Fibroblast of skin of abdomen (primary cell): ENCODE measurements around the gene FGD3.

Source experiments
- DNase-seq: peaks from one replicate; pipeline ENCODE4 v3.0.0-alpha.2; 2013

The FGD3 gene

DNA sequence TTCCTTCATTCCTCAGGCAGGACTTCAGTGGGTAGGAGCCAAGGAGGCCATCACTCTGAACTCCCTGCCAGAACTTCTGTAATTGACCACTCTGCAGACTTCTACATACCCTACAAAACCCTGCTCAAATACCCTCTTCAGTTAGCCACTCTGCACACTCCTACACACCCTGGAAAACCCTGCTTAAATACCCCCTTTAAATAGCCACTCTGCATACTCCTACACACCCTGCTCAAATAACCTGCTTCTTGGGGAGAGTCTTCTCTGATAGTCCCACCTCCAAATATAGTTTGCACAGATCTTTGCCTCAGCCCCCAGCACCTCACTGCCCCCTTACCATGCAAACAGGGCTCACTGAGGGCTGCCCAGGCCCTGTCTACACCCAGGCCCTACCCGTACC, 130.0 kb downstream of the FGD3 start:
- no peak for DNase-seq

DNA sequence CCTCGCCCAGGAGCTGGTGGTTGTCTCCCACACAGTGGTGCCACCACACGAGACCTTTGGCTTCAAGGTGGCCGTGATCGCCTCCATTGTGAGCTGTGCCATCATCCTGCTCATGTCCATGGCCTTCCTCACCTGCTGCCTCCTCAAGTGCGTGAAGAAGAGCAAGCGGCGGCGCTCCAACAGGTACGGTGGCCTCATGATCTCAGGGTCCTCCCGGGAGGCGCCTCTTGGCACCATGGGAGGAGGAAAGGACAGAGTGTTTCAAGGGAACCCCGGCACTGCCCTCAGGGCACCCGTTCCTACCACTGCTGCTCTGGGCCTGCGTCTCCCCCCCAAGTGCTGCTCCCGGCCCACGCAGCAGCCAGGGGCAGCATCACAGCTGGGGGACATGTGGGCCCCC, 130.5 kb downstream of the FGD3 start:
- no peak for DNase-seq

DNA sequence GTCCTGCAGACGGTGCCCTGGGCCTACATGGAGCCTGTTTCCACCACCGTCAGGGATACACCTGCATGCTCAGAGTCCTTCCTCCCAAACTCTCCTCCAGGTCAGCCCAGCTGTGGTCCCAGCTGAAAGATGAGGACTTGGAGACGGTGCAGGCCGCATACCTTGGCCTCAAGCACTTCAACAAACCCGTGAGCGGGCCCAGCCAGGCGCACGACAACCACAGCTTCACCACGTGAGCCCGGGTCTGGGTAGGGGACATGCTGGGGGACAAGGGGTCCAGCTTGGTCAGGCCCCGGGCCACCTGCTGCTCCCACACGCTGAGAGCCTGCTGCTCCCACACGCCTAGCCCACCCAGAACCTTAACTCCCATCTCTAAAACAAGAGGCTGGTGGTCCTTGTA, 132.0 kb downstream of the FGD3 start:
- DNase-seq = no peak

DNA sequence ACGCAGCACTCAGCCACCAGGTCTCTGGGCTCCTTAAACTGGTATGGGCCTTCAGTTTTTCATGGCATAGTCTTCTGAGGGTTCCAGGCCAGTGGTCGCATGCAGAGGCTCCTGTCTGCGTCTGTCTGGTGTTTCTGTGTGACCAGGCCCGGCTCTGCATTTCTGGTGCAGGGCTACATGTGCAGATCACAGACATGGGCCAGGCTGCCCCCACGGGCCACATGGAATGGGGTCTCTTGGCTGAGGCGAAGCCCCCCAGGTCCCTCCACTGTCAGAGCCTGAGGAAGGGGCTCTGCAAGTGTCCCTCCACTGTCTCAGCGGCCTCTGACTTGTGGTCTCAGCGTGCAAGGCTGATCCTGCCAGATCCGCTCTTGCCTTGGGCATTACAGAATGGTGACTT, 133.1 kb downstream of the FGD3 start:
- DNase-seq = no peak

DNA sequence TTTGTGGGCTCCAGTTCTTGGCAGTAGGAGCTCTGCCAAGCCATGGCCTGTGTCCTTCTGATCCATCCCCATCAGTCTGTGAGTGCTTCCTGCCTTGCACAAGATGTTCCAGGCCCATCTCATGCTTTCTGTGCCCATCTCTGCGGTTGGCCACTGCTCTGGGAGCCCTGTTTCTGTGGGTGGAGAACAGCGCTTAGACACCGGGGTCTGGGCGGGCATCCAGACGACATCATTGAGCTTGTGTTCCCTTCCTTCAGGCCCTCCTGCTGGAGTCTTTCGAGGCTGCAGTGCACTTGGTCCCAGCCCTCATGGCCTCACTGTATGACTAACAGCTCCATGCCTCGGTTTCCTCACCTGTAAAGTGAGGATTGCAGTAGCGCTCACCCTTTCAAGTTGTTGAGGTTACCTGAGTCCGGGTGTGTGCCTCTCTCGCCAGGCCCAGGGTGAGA, 133.8 kb downstream of the FGD3 start:
- no peak for DNase-seq

DNA sequence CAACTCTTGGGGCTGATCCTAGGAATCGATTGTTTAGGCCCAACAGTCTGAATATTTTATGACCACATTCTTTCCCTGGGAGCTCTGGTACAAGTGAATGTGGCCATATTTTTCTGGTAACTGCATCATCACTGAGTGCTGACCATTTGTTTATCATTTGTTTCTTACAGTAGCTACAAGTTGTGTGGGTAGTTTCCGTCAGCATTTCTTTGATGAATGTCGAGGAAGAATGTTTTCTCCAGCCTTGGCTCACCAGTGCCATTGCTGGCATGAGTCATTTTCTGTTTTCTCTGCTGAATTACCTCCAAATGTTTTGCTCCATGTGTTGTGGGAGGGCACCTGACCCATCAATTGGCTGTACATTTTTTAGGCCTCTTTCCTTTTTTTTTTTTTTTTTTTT, 134.6 kb downstream of the FGD3 start:
- DNase-seq = peak; percentile 50

DNA sequence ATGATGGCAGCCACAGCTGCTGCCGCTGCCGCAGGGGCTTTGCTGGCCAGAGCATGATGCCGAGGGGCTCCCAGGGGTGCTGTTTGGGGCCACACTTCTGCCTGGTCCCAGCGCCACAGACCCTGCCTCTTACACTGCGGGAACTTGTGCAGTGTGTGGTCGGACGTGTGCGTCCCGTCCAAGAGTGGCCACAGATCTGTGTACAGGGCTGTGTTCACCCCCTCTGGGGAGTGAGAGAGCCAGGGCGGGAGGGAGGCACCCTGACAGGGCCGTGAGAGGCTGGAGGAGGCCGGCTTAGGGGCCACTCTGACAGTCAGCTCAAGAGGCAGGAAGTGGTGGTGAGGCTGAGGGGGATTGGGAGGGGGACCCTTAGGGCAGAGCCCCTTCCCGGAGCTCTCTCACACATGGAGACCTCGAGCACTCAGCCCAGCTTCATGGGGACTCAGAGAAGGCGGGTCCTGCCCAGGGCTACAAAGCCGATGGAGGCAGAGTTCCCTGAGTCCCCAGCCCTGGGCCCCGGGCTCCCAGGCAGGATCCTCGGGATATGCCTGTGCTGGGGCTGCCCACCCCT, 135.6 kb downstream of the FGD3 start:
- DNase-seq = no peak

DNA sequence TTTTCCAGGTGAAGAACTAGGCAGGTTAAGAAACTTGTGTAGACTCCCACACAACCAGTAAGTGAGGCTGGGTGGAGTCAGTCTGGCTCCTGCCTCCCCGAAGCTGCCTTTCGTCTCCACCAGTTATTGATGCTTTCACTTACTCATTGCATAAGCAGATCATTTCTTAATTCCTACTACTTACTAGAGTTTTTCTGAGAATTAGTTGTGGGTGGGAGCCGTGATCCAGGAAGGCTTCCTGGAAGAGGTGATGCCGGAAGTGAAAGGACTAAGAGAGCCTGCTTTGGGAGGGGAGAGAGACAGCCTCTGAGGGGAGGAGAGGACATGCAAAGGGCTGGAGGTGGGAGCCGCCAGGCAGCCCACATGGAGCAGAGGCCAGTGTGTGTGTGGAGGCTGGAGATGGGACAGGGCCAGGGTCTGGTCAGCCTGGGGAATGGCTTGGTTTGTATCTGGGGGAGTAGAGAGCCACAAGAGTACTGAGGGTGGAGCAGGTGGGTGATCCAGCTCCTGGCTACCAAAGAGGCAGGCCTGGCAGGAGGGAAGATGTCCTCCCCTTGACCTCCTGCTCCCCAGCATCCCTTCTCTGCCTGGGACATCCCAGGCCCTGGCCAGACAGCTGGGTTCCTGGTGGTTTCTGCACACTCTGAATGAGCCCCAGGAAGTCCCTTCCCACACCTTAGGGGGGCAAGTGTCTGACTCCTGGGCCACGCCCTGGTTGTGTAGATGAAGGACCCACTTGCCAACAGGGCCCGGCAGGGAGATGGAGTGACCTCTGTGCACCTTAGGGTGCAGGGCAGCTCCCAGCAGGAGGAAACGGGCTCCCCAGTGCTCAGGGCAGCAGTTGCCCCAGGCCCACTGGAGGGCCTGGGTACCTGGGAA, 136.5 kb downstream of the FGD3 start:
- no peak for DNase-seq

DNA sequence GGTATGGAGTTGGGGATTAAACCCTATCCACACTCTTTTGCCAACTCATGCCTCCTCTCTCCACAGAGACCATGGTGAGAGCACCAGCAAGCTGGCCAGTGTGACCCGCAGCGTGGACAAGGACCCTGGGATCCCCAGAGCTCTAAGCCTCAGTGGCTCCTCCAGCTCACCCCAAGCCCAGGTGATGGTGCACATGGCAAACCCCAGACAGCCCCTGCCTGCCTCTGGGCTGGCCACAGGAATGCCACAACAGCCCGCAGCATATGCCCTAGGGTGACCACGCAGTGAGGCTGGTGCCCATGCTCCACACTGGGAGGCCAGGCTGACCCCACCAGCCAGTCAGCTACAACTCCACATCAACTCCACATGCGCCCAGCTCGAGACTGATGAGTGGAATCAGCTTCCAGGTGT, 137.2 kb downstream of the FGD3 start:
- DNase-seq = no peak

DNA sequence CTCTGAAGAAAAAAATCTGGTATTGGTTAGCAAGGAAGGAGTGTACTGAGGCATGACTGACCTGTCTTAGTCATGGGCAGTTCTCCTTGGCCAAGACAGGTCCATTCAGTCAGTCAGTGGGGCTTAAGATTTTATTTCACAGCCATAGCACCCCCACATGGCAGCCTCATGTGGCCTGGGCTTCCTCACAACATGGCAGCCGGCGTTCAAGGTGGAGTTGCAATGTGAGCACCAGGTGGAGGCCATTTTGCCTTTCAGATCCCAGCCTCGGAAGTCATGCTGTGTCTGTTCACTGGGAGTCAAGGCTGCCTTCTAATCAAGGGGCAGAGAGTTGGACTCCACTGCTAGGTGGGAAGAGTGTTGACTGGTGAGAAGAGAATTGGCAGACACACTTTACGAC, 138.4 kb downstream of the FGD3 start:
- no peak for DNase-seq
